ENCODE measurements around the gene DENND4C. TPM values are rescaled to one million over a fixed set of nuclear protein-coding genes. Genes with fewer than 3 reads are reported as not detected.
"Not testable (repeated sequence)": the region's sequence is repeated elsewhere in the genome, so short reads cannot be mapped to it uniquely, and the experiment has no call there.

DENND4C gene
- total RNA-seq, 3 donors from 2014 or later: 146 to 158 (median 148) TPM

- no peak overlapping the region for H3K27ac ChIP-seq
- intact Hi-C loops (cut with DNase I; ENCODE audit: low total_unique reads): no loop called here
- TF ChIP-seq POLR2A (IDR thresholded peaks at IDR 0.05) (no peak), POLR2AphosphoS5 (IDR thresholded peaks at IDR 0.05) (no peak), CTCF (IDR thresholded peaks at IDR 0.05) (no peak)
- H3K27me3 ChIP-seq: no peaks in the 10 kb centered on the region
- H3K9me3 ChIP-seq: no peaks in the 10 kb centered on the region
- DNase-seq (ENCODE audit: low spot score in 2 of 2): no peak
- no peak overlapping the region for H3K4me3 ChIP-seq
- no peaks in the 10 kb centered on the region for H3K4me1 ChIP-seq
- no peaks in the 10 kb centered on the region for H3K36me3 ChIP-seq
Measured at GRCh38 chr9:19255112-19255511, 24.6 kb downstream of the DENND4C start.

GRCh38 chr9:19255821-19256220, 25.3 kb downstream of the DENND4C start:
- Histone ChIP-seq H3K27me3 (no peaks in the 10 kb centered on the region), H3K9me3 (no peaks in the 10 kb centered on the region), H3K36me3 (no peaks in the 10 kb centered on the region), H3K4me3 (no peak overlapping the region), H3K27ac (no peak overlapping the region), H3K4me1 (no peaks in the 10 kb centered on the region)
- TF ChIP-seq POLR2AphosphoS5 (IDR thresholded peaks at IDR 0.05) (no peak), POLR2A (IDR thresholded peaks at IDR 0.05) (no peak), CTCF (IDR thresholded peaks at IDR 0.05) (no peak)
- intact Hi-C loops (cut with DNase I; ENCODE audit: low total_unique reads): no loop called here
- no peak for DNase-seq (ENCODE audit: low spot score in 2 of 2)

- H3K27ac ChIP-seq; H3K4me1 ChIP-seq; H3K4me3 ChIP-seq; H3K27me3 ChIP-seq; intact Hi-C loops (cut with DNase I; ENCODE audit: low total_unique reads); H3K9me3 ChIP-seq; DNase-seq (ENCODE audit: low spot score in 2 of 2); H3K36me3 ChIP-seq: not testable (repeated sequence)
Measured at GRCh38 chr9:19259665-19260255, 29.3 kb downstream of the DENND4C start.

GRCh38 chr9:19265602-19266001, 35.1 kb downstream of the DENND4C start:
- H3K4me3 ChIP-seq; H3K9me3 ChIP-seq; H3K27ac ChIP-seq; intact Hi-C loops (cut with DNase I; ENCODE audit: low total_unique reads); H3K4me1 ChIP-seq; H3K36me3 ChIP-seq; DNase-seq (ENCODE audit: low spot score in 2 of 2); H3K27me3 ChIP-seq: not testable (repeated sequence)

- DNase-seq (ENCODE audit: low spot score in 2 of 2); H3K27me3 ChIP-seq; H3K27ac ChIP-seq; H3K4me1 ChIP-seq; H3K9me3 ChIP-seq; H3K36me3 ChIP-seq; intact Hi-C loops (cut with DNase I; ENCODE audit: low total_unique reads); H3K4me3 ChIP-seq: not testable (repeated sequence)
Measured at GRCh38 chr9:19266778-19267384, 36.4 kb downstream of the DENND4C start.

- Histone ChIP-seq H3K36me3 (no peaks in the 10 kb centered on the region), H3K9me3 (peaks cover 0 to 9% of the 10 kb centered on the region in 2 donors), H3K4me3 (no peak overlapping the region), H3K4me1 (no peaks in the 10 kb centered on the region), H3K27me3 (no peaks in the 10 kb centered on the region), H3K27ac (no peak overlapping the region)
- TF ChIP-seq CTCF (IDR thresholded peaks at IDR 0.05): no peak
- no peak for TF ChIP-seq POLR2A (IDR thresholded peaks at IDR 0.05)
- no peak for TF ChIP-seq POLR2AphosphoS5 (IDR thresholded peaks at IDR 0.05)
- no peak for DNase-seq (ENCODE audit: low spot score in 2 of 2)
- intact Hi-C loops (cut with DNase I; ENCODE audit: low total_unique reads): no loop called here
Measured at GRCh38 chr9:19269582-19269981, 39.1 kb downstream of the DENND4C start.
